Measurements from ENCODE around the gene CHST5.
"Not testable (repeated sequence)": the region's sequence is repeated elsewhere in the genome, so short reads cannot be mapped to it uniquely, and the experiment has no call there.

CHST5 gene

DNA sequence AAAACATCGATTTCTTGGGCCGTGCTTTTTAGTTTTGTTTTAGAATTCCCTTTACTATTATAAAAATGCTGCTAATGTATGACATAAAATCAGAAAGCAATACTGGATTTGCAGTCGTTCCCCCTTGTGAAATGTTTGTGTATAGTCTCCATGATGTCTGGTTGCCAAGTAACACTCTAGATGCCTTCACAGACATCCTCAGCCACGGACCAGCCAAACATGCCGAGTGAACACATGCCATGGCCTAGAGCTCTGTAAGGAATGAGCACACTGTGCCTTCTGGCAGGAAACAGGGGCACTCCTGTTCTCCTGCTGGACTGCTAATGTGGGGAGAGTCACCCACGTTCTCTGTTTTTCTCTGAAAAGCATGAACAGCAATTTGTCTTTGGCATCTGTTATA is 34.1 kb downstream of the CHST5 start:
- not testable (repeated sequence) for H3K9ac ChIP-seq (ENCODE audit: low read length); H3K27me3 ChIP-seq (ENCODE audit: control insufficient read depth, insufficient read depth, low read length); H3K4me3 ChIP-seq (ENCODE audit: low read length); H3K9me3 ChIP-seq (ENCODE audit: control insufficient read depth, low read depth, low read length); H3K4me1 ChIP-seq (ENCODE audit: control insufficient read depth, low read depth, low read length); H3K27ac ChIP-seq (ENCODE audit: low read length); H3K36me3 ChIP-seq (ENCODE audit: control insufficient read depth, low read depth, low read length)

GRCh38 chr16:75501359-75501758 is 34.5 kb downstream of the CHST5 start:
- Histone ChIP-seq H3K9ac (ENCODE audit: low read length) (no peak overlapping the region), H3K27ac (ENCODE audit: low read length) (no peak overlapping the region), H3K36me3 (ENCODE audit: control insufficient read depth, low read depth, low read length) (no peaks in the 10 kb centered on the region), H3K4me3 (ENCODE audit: low read length) (no peak overlapping the region), H3K27me3 (ENCODE audit: control insufficient read depth, insufficient read depth, low read length) (no peaks in the 10 kb centered on the region), H3K9me3 (ENCODE audit: control insufficient read depth, low read depth, low read length) (no peaks in the 10 kb centered on the region), H3K4me1 (ENCODE audit: control insufficient read depth, low read depth, low read length) (no peaks in the 10 kb centered on the region)

DNA sequence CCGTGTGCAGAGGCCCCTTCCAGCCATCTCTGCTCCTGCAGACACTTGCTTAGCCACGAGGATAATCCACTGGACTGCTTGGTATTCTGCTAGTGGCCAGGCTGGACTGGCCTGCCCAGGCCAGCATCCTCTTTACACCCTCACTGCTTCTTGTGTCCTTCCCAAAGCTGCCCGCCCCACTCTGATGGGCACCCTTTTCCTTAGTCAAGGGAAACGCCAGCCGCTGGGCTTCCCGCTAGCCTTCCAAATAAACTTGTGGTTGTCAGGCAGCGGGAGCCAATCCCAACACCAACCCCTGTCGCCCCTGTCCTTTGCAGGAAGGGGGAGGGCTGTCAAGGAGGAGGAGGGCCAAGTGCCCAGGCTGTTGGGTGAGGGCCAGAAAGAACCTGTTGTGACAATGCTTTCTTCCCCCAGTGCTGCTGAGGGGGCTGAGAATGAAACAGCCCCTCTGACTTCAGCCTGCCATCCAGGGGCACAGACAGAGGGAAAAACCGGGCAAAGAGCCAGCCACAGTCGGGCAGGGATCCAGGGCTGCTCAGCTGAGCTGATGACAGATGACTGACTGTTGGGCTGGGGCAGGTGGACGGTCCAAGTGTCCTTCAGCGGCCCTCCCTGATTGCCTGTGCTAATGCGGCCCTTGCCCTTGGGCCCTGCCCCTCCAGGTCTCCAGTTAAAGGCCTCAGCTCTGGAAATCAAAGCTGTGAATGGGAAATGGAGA is 37.1 kb downstream of the CHST5 start:
- H3K9me3 ChIP-seq (ENCODE audit: control insufficient read depth, low read depth, low read length); H3K4me1 ChIP-seq (ENCODE audit: control insufficient read depth, low read depth, low read length); H3K36me3 ChIP-seq (ENCODE audit: control insufficient read depth, low read depth, low read length); H3K4me3 ChIP-seq (ENCODE audit: low read length); H3K27ac ChIP-seq (ENCODE audit: low read length); H3K9ac ChIP-seq (ENCODE audit: low read length); H3K27me3 ChIP-seq (ENCODE audit: control insufficient read depth, insufficient read depth, low read length): not testable (repeated sequence)

- H3K36me3 ChIP-seq (ENCODE audit: control insufficient read depth, low read depth, low read length), result no peaks in the 10 kb centered on the region
- no peak overlapping the region for H3K4me3 ChIP-seq (ENCODE audit: low read length)
- H3K9me3 ChIP-seq (ENCODE audit: control insufficient read depth, low read depth, low read length), result no peaks in the 10 kb centered on the region
- H3K27ac ChIP-seq (ENCODE audit: low read length), result no peak overlapping the region
- H3K9ac ChIP-seq (ENCODE audit: low read length), result no peak overlapping the region
- peaks cover 5% of the 10 kb centered on the region for H3K27me3 ChIP-seq (ENCODE audit: control insufficient read depth, insufficient read depth, low read length)
- peaks cover 6% of the 10 kb centered on the region for H3K4me1 ChIP-seq (ENCODE audit: control insufficient read depth, low read depth, low read length)
Measured at GRCh38 chr16:75497558-75497957, 38.4 kb downstream of the CHST5 start.

DNA sequence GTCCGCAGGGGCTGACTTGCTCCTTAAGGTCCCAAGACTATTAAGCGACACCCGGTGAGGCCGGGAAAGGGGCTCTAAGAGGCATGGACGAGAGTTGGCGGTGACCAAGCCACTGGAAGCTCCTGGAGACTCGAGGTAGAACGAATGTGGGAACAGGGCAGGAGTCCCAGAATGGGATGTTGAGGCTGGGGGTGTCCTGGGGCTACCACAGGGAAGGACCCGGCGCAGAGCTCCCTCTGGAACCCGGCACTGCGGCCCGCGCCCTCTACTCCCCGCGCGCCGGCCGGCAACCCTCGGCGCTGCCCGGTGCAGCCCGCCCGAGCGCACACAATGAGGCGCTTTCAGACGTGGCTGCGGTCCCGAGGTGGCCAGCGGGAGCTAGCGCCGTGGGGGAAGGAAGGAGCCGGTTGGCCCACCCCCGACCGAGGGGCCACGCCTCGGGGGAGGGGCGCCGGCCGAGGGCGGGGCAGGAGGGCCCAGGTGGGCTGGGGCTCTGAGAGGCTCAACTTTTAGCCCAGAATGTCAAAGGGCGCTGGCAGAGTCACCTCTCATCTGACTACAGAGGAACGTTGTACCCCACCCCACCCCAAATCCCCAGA is 40.7 kb downstream of the CHST5 start, which contains the start of gene CHST6:
TSS of gene CHST6 (minus strand) at position 366 of the 599 bp plus-strand sequence. CDS start 15,613 bp downstream, outside the sequence.
- peak within 1 kb of the TSS; percentile 78 for H3K9ac ChIP-seq (ENCODE audit: low read length)
- no peaks in the 10 kb centered on the region for H3K9me3 ChIP-seq (ENCODE audit: control insufficient read depth, low read depth, low read length)
- H3K27me3 ChIP-seq (ENCODE audit: control insufficient read depth, insufficient read depth, low read length), result peaks cover 5% of the 10 kb centered on the region
- H3K27ac ChIP-seq (ENCODE audit: low read length), result no peak within 1 kb of the TSS
- peaks cover 6% of the 10 kb centered on the region for H3K4me1 ChIP-seq (ENCODE audit: control insufficient read depth, low read depth, low read length)
- H3K36me3 ChIP-seq (ENCODE audit: control insufficient read depth, low read depth, low read length), result no peaks in the 10 kb centered on the region
- peak within 1 kb of the TSS; percentile 82 for H3K4me3 ChIP-seq (ENCODE audit: low read length)

GRCh38 chr16:75494661-75495075 is 41.2 kb downstream of the CHST5 start:
- H3K4me1 ChIP-seq (ENCODE audit: control insufficient read depth, low read depth, low read length), result peaks cover 6% of the 10 kb centered on the region
- H3K36me3 ChIP-seq (ENCODE audit: control insufficient read depth, low read depth, low read length), result no peaks in the 10 kb centered on the region
- no peaks in the 10 kb centered on the region for H3K9me3 ChIP-seq (ENCODE audit: control insufficient read depth, low read depth, low read length)
- H3K27me3 ChIP-seq (ENCODE audit: control insufficient read depth, insufficient read depth, low read length), result peaks cover 5% of the 10 kb centered on the region
- H3K9ac ChIP-seq (ENCODE audit: low read length), result peak overlapping the region; percentile 78
- H3K4me3 ChIP-seq (ENCODE audit: low read length), result peak overlapping the region; percentile 82
- H3K27ac ChIP-seq (ENCODE audit: low read length), result no peak overlapping the region

- Histone ChIP-seq H3K36me3 (ENCODE audit: control insufficient read depth, low read depth, low read length) (no peaks in the 10 kb centered on the region), H3K27ac (ENCODE audit: low read length) (no peak overlapping the region), H3K9ac (ENCODE audit: low read length) (peak overlapping the region; percentile 78), H3K4me1 (ENCODE audit: control insufficient read depth, low read depth, low read length) (peaks cover 6% of the 10 kb centered on the region), H3K4me3 (ENCODE audit: low read length) (peak overlapping the region; percentile 82), H3K9me3 (ENCODE audit: control insufficient read depth, low read depth, low read length) (no peaks in the 10 kb centered on the region), H3K27me3 (ENCODE audit: control insufficient read depth, insufficient read depth, low read length) (peaks cover 5% of the 10 kb centered on the region)
Measured at GRCh38 chr16:75494184-75494583, 41.7 kb downstream of the CHST5 start.

DNA sequence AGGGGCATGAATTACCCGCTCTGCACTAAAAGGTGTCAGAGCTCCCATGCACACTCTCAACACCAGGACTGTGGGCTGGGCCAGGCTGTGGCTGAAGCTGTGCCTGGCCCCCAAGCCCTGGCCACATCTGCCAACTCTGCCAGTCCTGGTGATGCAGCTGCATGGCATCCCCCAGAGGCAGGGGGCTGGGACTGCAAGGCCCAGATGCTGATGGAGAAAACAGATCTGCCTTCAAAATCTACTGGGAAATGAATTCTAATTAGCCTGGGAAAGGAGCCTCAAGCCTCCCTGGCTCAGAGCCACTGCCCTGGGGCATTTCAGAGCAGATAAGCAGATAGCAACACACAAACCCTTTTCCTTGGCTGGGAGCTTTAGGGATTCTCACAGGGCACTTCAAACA is 44.0 kb downstream of the CHST5 start:
- Histone ChIP-seq H3K4me1 (ENCODE audit: control insufficient read depth, low read depth, low read length) (peaks cover 6% of the 10 kb centered on the region), H3K9me3 (ENCODE audit: control insufficient read depth, low read depth, low read length) (no peaks in the 10 kb centered on the region), H3K4me3 (ENCODE audit: low read length) (no peak overlapping the region), H3K27me3 (ENCODE audit: control insufficient read depth, insufficient read depth, low read length) (peaks cover 5% of the 10 kb centered on the region), H3K36me3 (ENCODE audit: control insufficient read depth, low read depth, low read length) (peaks cover 1% of the 10 kb centered on the region), H3K9ac (ENCODE audit: low read length) (no peak overlapping the region), H3K27ac (ENCODE audit: low read length) (no peak overlapping the region)

DNA sequence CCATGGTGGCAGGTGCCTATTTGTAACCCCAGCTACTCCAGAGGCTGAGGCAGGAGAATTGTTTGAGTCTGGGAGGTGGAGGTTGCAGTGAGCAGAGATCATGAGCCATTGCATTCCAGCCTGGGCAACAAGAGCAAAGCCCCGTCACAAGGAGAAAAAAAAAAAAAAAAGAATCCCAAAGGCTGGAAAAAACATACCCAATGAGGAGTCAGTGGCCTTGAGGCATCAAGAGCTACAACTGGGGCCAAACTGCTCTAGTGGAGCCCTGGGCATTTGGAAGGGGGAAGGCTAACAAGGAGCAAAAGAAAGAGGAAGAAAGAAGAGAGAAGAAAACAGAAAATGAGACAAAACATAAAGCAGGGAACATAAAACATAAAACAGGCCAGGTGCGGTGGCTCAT is 47.6 kb downstream of the CHST5 start:
- H3K4me3 ChIP-seq (ENCODE audit: low read length), result no peak overlapping the region
- no peak overlapping the region for H3K9ac ChIP-seq (ENCODE audit: low read length)
- no peaks in the 10 kb centered on the region for H3K27me3 ChIP-seq (ENCODE audit: control insufficient read depth, insufficient read depth, low read length)
- peaks cover 6% of the 10 kb centered on the region for H3K36me3 ChIP-seq (ENCODE audit: control insufficient read depth, low read depth, low read length)
- no peak overlapping the region for H3K27ac ChIP-seq (ENCODE audit: low read length)
- H3K4me1 ChIP-seq (ENCODE audit: control insufficient read depth, low read depth, low read length), result no peaks in the 10 kb centered on the region
- H3K9me3 ChIP-seq (ENCODE audit: control insufficient read depth, low read depth, low read length), result no peaks in the 10 kb centered on the region

DNA sequence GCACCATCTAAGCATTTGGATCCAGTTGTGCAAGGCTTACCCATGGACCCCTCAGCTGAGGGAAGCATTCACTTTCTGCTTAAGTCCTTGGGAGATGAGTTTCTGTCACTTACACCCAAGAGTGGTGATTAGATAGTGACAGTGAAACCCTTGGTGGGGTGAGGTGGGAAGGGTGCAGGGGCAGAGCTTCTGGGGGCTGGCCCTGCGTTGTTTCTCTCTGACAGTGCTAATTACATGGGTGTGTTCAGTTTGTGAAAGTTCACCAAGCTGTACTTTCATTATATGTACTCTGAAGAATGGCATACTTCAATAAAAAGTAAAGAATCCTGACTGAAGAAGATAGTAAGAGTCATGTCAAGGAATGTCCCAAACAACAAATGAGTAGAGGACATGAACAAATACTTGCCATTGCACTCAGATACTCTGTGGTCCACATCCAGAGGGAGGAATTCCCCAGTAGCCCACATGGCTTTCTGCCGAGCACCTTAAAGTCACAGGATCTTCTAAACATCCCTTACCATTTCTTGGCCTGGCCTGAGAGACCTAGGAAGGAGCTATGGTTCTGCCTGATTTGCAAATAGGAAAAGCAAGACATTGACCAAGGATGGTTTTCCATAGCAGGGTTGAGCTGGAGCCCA is 49.1 kb downstream of the CHST5 start:
- H3K4me3 ChIP-seq (ENCODE audit: low read length), result no peak overlapping the region
- H3K27ac ChIP-seq (ENCODE audit: low read length), result no peak overlapping the region
- H3K9ac ChIP-seq (ENCODE audit: low read length), result no peak overlapping the region
- peaks cover 6% of the 10 kb centered on the region for H3K36me3 ChIP-seq (ENCODE audit: control insufficient read depth, low read depth, low read length)
- no peaks in the 10 kb centered on the region for H3K9me3 ChIP-seq (ENCODE audit: control insufficient read depth, low read depth, low read length)
- H3K27me3 ChIP-seq (ENCODE audit: control insufficient read depth, insufficient read depth, low read length), result no peaks in the 10 kb centered on the region
- H3K4me1 ChIP-seq (ENCODE audit: control insufficient read depth, low read depth, low read length), result no peaks in the 10 kb centered on the region

GRCh38 chr16:75486014-75486675 is 49.8 kb downstream of the CHST5 start:
- H3K36me3 ChIP-seq (ENCODE audit: control insufficient read depth, low read depth, low read length), result peaks cover 6% of the 10 kb centered on the region
- no peaks in the 10 kb centered on the region for H3K4me1 ChIP-seq (ENCODE audit: control insufficient read depth, low read depth, low read length)
- no peak overlapping the region for H3K27ac ChIP-seq (ENCODE audit: low read length)
- H3K9me3 ChIP-seq (ENCODE audit: control insufficient read depth, low read depth, low read length), result no peaks in the 10 kb centered on the region
- H3K9ac ChIP-seq (ENCODE audit: low read length), result no peak overlapping the region
- no peak overlapping the region for H3K4me3 ChIP-seq (ENCODE audit: low read length)
- no peaks in the 10 kb centered on the region for H3K27me3 ChIP-seq (ENCODE audit: control insufficient read depth, insufficient read depth, low read length)

All from iPS-18a (cell line).